Measurements from ENCODE around the gene CRYBG1.
"Not testable (repeated sequence)": the region's sequence is repeated elsewhere in the genome, so short reads cannot be mapped to it uniquely, and the experiment has no call there.

Gene CRYBG1

DNA sequence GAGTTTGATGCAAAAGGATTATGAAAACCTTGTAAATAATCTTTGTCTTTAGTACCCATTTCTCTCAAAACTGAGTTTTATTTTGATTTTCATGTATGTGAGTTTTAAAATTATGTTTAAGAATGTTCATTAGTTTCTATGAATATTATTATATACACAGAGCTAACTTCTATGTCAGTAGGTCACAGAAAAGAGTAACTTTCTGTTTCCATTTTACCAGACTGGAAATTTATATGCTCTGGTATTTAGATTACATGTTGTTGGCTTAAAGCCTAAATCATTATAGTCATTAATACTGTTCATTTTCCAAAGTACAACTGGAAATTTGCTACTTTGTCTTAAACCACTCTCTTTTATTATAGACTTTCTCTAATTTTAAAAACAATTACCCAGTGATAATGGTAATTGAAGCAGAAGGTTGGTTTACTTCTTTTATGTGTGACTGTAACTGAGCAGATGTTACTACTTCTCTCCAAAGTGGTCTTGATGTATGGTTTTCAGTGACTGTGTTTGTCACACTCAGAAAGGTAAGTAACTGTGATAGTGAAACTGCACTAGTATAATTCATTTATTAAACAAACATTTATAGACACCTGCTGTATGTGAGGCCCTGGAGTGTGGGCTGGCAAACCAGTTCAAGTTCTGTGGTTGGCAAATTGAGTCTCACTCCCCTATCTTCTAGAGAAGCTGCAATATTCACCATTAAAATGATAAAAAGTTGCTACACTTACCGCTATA, 13.2 kb downstream of the CRYBG1 start:
- DNase-seq = no peak

DNA sequence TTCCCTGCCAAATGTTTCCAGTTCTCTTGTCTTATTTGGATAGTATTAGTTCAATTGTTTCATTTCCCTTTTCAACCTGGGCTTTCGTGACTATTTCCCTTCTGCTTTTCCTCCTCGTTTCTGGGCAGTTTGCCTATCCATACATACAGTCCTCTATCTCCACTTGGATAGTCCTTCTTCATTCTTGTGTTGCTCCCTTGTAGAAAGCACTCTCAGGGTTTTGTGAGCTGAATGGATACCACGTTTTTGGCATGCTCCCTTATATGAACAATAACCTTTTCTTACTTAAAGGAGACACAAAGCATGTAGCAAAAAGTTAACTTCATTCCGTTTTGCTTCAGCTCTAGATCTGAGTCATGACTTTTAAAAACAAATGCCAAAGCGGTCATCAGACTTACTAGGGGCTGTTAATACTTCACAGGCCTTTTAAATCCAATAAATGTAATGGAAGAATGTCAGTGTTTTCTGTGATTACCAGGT, 16.6 kb downstream of the CRYBG1 start:
- peak; percentile 43 for DNase-seq

DNA sequence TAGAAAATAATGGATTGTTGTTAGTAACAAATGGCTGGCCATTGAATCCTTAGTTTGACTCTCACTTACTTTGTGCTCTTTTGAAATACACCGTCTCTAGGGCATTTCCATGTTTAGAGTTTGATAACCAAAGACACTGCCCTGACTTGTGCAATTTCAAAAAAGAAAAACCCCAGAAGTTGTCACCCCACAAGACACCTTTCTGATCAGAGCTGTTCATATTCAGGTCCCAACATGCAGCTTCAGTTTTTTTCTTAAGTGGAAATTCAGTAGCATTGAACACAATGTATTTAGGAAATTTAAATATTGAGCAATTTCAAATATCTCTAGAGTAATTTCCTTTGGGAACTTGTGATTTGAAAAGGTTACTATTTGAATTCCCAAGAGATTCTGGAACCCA, 19.4 kb downstream of the CRYBG1 start:
- no peak for DNase-seq

DNA sequence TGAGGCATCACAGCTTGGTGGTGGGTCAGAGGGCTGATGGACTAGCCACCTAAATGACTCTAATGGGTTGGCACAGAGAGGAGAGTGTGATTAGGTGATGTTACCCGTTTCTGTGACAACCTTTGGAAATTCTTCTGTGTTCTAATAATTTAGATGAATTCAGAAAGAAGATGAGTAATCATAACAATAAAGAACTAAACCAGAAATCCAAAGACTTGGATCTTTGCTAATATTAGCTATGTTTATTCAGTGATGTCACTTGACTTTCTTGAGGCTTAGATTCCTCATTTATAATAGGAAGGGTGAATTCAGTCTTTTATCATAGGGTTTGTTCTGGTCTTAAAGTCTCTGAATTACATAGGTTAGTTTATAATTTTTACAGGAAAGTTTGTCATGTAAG, 19.9 kb downstream of the CRYBG1 start:
- DNase-seq = no peak

DNA sequence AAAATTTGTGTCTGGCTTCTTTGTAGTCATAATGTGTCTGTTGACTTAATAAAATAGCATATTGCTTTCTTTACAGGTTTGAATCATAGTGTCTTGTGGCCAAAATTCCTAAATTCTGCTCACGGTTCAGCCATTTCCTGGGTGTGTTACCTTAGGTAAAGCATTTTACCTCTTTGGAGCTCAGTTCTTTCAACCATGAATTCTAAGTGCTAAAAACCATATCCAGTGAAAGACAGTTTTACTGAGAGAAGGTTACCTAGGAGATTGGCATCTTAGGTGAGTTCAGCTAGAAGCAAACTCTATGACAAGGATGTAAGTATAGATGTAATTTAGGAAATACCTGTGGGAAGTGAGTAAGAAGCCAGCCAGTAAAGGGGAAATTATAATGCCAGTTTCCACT, 20.7 kb downstream of the CRYBG1 start:
- no peak for DNase-seq

DNA sequence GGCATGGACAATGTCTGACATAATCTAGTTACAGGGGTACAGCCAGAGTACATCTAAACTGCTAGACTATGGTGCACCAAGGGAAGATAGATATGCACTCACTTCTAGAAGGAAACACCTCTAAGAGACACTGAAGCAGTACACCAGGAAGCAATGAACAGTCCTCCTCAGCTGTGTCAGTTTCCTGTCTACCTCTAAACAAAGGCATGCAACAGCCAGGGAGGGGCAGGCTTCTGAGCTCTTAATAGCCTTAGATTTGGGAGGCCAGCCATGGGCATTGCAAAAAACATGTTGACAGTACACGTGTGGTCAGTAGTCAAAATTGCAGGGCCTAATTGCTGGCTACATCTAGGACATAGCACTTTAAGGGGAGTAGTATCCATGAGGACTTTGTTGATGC, 21.4 kb downstream of the CRYBG1 start:
- DNase-seq = no peak

DNA sequence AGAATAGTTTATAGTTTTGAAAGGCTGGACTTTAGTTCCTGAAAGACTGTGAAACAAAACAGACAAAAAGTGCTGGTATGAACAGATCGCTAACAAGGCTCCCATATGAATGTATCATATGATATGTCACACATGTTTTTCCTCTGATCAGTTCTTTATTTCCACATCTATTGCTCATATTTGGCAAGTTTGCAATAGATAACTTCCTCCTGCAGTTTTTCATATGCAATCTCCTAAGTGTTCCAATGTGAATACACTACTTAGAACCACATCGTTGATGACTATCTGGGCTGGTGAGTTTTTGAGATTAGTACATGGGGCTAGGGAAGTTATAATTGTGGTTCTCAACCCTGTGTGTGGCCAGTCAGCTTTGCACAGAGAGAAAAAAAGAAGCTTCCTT, 23.1 kb downstream of the CRYBG1 start:
- no peak for DNase-seq

DNA sequence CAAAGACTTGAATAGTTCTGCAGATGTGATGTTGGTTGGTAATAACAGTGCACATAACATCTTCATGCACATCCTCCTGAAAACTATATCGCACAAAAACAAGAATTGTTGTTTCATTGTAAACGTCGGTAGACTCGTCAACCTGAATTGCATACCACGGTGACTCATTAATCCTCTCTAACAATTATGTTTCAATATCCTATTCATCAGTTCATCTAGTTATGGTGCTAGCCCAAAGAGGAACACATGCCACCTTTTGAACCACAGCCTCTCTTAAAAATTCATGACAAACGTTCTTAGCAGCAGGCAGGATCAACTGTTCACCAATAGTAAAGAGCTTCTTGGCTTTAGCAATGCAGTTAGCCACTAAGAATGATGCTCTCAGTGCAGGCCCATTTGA, 25.0 kb downstream of the CRYBG1 start:
- no peak for DNase-seq

DNA sequence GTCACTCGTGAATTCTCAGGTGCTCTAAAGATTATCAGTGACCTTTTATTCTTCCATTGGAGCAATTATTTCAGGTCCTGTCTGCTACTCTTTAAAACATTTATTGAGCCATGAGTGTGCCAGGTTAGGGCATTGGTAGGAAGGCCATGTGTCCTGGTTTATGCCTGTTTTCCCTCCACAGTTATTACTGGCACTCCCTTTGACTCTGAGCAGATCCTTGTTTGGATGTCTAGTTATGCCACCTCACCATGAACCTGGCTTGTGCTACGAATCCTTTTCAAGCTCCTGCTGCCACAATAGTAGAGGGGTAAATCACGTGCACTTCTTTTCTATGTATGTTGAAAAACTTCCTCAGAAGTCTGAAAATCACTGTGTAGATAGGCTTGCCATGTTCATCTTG, 27.4 kb downstream of the CRYBG1 start:
- no peak for DNase-seq

DNA sequence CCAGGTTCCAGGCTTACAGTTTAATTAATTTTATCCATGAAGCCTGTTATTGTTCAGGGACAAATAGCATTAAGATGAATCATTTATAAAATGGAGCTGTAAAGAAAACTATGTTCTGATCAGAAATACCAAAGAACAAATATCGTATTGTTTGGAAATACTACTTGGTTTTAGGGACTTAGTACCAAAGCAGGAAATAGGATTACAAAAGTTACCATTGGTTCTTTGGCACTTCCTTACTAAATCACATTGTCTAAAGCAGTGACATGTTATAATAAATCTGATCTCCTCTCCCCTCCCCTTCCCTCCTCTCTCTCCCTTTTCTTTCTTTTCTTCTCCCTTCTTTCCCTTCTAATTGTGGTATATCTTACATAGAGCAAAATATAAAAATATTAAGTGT, 29.6 kb downstream of the CRYBG1 start:
- DNase-seq = no peak

DNA sequence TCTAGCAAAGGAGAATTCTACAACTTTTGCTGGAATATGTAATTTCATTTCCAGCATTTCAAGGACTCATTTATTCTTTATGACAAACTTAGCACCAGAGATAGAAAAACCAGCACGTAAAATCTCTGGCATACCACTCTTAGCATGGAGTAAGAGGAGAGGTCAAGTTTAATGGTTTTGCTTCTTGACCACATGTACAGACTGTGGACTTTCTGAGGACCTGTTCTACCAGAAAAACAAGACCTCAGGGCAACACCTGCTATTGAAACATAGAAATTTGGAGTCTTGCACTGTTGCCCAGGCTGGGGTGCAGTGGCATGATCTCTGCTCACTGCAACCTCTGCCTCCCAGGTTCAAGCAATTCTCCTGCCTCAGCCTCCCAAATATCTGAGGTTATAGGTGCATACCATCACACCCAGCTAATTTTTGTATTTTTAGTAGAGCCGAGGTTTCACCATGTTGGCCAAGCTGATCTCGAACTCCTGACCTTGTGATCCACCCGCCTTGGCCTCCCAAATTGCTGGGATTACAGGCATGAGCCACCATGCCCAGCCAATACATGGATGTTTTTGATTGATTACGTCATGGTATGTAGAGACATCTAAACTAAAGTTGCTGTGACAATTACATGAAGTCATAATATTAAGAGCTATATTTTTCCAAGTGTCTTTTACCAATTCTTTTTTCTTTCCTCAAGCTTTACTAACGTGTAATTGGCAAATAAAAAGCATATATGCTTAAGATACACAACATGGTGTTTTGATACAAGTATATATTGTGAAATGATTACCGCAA, 36.1 kb downstream of the CRYBG1 start:
- no peak for DNase-seq

DNA sequence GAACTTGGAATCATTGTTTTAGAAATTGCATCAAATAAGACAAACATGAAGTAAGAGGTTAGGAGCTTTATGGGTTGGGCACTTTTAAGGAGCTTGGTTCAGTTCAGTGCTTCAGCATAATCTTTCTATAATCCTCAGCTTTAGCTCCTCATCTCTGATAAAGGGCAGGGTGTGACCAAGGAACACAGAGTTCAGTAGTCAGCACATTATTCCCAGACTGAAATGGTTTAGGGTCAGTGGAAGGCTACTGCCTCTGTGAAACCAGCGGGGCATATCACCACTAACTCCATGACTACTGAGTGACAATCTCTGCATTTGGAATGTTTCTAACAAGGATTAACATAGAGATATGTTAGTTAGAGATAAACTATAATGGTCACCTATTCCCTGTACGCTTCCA, 36.9 kb downstream of the CRYBG1 start:
- DNase-seq = peak; percentile 60

DNA sequence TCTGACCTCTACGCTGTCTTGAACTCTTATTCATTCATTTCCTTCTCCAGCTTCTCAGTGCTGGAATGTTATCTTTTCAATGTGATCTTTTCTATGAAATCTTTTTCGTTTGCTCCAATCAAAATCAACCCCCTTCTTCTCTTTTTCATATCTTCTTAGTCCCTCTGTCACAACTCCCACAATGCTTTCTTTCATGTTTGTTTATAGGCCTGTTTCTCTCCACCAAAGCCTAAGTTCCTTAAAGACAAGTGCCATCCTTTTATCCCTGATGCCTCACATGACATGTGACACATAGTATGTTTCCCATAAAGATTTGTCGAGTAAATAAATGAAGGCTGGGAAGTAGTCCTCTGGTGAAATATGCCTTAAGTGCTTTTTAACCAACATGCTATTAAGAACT, 38.1 kb downstream of the CRYBG1 start:
- DNase-seq = no peak

DNA sequence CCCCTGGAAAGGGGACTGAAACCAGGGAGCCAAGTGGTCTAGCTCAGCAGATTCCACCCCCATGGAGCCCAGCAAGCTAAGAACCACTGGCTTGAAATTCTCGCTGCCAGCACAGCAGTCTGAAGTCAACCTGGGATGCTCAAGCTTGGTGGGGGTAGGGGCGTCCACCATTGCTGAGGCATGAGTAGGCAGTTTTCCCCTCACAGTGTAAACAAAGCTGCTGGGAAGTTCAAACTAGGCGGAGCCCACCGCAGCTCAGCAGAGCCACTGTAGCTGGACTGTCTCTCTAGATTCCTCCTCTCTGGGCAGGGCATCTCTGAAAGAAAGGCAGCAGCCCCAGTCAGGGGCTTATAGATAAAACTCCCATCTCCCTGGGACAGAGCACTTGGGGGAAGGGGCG, 44.5 kb downstream of the CRYBG1 start:
- DNase-seq = not testable (repeated sequence)

DNA sequence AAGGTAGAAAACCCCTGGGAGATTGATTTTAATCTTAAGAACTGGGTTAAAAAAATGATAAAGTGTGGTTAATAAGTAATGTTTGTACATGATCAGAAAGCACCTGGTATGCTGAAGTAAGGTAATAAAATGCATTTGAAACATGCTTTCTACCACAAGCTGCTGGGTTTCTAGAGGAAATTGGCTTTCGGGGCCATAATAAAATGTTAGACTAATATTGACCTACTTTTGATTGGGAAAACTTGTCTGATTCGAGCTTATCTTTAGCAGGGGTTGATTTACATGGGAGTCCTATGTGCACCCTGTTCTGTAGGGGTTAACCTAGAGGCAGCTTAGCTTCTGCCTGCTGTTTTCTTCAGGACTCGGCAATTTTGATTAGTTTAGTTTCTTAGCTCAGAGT, 50.5 kb downstream of the CRYBG1 start:
- no peak for DNase-seq

DNA sequence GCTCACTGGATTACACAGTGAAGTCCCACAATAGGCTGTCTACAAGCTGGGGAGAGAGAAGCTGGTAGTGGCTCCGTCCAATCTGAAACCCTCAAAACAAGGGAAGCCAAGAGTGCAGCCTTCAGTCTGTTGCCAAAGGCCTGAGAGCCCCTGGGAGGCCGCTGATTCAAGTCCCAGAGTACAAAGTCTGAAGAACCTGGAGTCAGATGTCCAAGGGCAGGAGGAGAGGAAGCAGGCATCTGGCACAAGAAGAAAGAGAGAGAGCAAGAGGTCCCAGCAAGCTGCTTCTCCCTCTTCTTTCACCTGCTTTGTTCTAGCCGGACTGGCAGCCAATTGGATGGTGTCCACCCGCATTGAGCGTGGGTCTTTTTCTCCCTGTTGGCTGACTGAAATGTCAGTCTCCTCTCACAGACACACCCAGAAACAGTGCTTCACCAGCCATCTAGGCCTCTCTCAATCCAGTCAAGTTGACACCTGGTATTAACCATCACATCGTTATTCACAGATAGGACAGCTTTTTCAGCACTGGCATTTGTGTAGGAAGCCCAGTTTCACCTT, 51.2 kb downstream of the CRYBG1 start:
- DNase-seq = no peak

DNA sequence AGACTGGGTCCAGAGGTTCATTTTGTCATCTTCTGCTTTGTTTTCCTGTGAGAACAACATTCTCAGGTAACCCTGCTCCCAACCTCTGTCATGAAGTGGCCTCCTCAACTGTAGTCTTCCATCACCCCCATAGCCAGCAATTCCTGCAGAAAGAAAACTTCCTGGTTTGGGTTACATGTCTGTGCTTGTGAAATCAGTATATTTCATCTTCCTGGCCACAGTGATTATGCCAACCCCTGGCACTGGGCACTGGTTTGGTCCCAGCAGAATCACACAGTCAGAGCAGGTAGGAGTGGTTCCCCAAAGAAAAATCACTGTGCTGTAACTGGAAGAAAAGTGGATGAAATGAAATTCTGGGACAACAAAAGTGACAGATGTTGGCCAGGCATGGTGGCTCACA, 52.5 kb downstream of the CRYBG1 start:
- no peak for DNase-seq

DNA sequence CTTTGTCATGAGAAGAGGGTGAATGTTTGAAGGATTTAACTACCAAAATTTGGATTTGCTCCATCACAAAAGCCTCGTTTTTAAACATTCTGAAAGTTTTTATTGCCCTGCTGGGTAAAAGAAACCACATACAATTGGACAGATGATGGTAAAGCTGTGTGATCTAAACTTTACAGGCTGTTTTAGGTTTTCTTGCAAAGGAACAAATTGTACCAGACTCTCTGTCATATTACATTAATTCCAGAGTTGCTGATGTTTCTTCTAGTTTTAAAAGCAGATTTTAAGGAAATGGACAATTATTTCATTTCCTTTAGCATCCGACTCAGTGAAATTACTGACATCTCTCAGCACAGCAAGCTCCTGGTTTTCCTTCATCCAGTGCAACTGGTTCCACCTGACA, 53.2 kb downstream of the CRYBG1 start:
- DNase-seq = no peak

DNA sequence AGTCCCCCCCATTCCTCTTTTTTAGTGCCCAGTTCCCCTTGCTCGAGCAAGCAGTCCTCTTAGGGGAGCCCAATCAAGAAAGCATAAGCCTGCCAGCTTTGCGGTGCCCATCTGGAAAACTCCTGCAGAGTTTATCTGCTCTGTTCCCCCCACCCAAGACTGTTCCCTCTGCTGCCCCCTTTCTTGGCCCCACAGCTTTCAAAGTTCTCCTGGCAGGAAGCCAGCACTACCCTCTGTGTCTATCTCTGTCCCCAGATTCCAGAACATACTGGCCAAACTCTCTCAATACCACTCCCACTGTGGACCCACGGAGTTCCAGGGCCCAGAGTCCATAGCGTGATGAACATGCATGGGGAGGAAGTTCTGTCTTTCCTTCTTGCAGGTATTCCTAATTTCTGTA, 55.4 kb downstream of the CRYBG1 start:
- no peak for DNase-seq

DNA sequence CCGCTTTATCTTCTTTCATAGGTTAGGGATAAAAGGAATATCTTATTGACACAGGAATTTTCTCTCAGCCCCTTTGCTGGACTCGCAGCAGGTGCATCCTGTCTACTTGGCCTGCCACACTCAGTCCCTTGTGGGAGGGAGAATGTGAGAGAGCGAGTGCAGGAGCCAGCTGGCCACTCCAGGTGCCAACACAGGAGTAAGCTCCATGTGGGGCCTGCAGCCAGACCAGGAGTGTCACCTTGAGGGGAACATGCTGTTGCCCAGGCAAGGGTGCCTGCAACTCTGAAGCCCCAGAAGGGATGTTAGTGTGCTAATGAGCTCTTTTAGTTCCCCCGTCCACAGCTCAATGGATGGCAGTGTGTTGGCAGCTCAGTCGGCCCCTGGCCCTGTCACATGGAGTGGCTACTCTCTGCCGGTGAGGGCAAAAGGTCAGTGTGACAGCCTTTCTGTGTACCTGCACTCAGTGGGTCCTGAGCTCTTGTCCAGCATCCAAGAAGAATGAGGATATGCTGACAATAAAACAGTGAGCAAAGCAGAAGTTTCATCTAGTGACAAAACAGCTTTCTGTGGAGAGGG, 57.1 kb downstream of the CRYBG1 start:
- no peak for DNase-seq

DNA sequence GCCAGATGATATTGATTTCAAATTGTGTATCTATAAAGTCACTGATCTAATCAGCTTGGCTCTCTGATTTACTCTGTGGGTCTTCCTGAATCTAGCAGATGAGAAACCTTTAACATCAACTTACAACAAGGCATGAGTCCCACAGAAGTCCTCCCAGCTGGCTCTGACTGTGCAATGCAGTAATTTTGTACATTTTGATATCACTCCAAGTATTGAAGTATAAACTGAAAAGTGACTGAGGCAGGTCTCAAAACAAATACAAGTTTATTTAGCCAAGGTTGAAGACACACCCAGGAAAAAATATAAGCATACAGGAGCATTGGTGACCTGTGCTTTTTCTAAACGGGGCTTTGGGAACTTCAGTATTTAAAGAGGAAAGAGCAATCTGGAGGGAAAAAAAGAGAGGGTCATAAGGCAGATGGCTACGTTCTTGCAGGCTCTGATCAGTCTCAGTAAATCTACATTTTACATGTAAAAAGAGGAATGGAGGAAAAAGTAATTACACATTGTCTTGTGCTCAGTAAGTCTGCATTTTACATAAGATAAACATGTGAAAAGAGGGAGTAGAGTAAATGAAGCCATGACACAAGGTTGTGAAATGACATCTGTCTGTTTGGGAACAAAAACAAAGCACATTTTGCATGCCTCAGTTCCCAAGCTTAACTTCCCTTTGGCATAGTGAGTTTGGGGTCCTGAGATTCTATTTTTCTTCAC, 59.5 kb downstream of the CRYBG1 start:
- no peak for DNase-seq

DNA sequence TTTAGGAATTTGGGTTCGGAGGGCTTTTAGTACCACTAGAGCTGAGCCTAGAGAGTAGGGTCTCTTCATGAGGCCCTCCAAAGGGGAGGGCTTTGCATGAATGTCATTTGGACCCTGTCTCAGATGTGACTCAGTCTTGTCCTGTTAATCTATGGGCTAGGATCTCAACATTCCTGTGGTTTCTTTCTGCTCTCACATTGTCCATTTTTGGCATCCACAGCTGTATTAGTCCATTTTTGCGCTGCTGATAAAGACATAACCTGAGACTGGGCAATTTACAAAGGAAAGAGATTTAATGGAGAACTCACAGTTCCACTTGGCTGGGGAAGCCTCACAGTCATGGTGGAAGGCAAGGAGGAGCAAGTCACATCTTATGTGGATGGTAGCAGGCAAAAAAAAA, 61.0 kb downstream of the CRYBG1 start:
- DNase-seq = no peak

DNA sequence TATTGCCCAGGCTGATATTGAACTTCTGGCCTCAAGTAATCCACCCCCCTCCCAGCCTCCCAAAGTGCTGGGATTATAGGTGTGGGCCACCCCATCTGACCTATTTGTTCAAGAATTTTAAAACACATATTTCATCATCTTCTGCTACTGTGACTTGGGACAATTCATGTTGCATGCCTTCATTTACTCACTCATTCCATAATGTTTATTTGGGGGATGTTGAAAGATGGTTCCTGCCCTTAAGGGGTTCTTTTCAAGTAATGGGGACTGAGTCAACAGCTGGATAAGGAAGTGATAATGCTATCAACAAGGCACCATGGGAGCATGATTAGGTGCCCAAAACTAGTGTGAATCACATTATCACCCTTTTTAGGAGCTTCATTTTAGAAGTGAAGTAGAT, 62.0 kb downstream of the CRYBG1 start:
- DNase-seq = no peak

All from kidney glomerular epithelial cell (primary cell).